ENCODE results near the gene PLCH1. TPM values are rescaled to one million over a fixed set of nuclear protein-coding genes. Genes with fewer than 3 reads are reported as not detected.

The PLCH1 gene
- total and polyA plus RNA-seq, 2 donors (not counting 1 experiment from before 2014, with no cell fraction given): under 0.01 to 0.03 TPM

DNA sequence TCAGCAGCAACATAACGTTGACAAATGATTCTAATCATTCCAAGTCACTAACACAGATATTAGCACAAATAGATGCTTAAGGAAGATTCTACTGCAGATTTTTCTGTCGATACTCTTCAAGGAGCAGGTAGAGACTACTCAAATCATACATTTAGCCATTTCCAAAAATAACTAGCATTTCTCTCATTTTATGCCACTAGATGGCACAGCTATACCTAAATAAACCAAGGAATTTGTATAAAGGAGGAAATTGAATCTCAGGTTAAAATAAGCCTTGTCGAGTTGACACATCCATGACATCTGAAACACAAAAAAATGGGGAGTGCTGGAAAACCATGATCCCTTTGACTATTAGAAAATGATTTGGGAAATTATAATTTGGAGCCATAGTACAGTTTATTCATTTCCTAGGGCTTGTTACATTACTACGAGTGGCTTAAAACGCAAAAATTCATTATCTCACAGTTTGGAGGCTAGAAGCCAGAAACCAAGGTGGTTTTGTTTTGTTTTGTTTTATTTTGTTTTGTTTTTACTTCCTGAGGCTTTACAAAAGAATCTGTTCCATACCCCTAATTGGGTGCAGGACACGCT, 391.9 kb downstream of the PLCH1 start:
- Histone ChIP-seq H3K27ac (ENCODE audit: insufficient read depth, low read length) (no peak overlapping the region), H3K9me3 (ENCODE audit: control insufficient read depth, insufficient read depth, low read depth, low read length) (no peaks in the 10 kb centered on the region), H3K4me2 (ENCODE audit: extremely low read depth, insufficient read depth, low read length) (no peak overlapping the region), H3K36me3 (ENCODE audit: control insufficient read depth, insufficient read depth, low read length) (no peaks in the 10 kb centered on the region), H3K27me3 (ENCODE audit: control insufficient read depth, insufficient read depth, low read length) (no peaks in the 10 kb centered on the region), H3K9ac (ENCODE audit: insufficient read depth, low read length) (no peak overlapping the region), H3K4me3 (replicated peaks in 1 of 4; ENCODE audit: control extremely low read depth in 1 of 4, insufficient read depth in 1 of 4, low read depth in 3 of 4, low read length in 4 of 4) (no peak overlapping the region), H3K79me2 (ENCODE audit: control insufficient read depth, insufficient read depth, low read length) (no peaks in the 10 kb centered on the region), H4K20me1 (ENCODE audit: control insufficient read depth, extremely low read depth, insufficient read depth, low read length) (no peaks in the 10 kb centered on the region), H3K4me1 (ENCODE audit: control insufficient read depth, extremely low read depth, insufficient read depth, low read length) (no peaks in the 10 kb centered on the region), H2AFZ (ENCODE audit: low read length) (no peak overlapping the region)
- no peak for TF ChIP-seq EZH2 (IDR thresholded peaks at IDR 0.05; ENCODE audit: low read length, missing control alignments)
- peak; percentile 21 to 47 for TF ChIP-seq CTCF (conservative IDR thresholded peaks at IDR 0.05 in 1 of 2, IDR thresholded peaks at IDR 0.05 in 1 of 2; ENCODE audit: low read depth in 1 of 2, low read length in 2 of 2)
- DNase-seq (ENCODE audit: low read depth in 2 of 2): peak; percentile 29 to 57

DNA sequence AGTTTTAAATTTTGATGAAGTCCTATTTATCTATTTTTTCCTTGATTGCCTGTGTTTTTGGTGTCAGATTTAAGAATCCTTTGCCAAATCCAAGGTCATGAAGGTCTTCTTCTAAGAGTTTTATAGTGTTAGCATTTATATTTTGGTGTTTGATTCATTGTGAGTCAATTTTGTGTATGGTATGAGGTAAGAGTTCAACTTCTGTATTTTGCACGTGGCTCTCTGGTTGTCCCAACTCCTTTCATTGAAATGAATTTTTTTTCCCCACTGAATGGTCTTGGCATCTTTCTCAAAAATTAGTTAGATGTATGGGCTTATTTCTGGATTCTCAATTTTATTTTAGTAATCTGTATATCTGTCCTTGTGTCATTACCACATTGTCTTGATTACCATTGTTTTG, 394.3 kb downstream of the PLCH1 start:
- Histone ChIP-seq H3K4me2 (ENCODE audit: extremely low read depth, insufficient read depth, low read length) (no peak overlapping the region), H3K9me3 (ENCODE audit: control insufficient read depth, insufficient read depth, low read depth, low read length) (no peaks in the 10 kb centered on the region), H3K9ac (ENCODE audit: insufficient read depth, low read length) (no peak overlapping the region), H3K27ac (ENCODE audit: insufficient read depth, low read length) (no peak overlapping the region), H3K79me2 (ENCODE audit: control insufficient read depth, insufficient read depth, low read length) (no peaks in the 10 kb centered on the region), H4K20me1 (ENCODE audit: control insufficient read depth, extremely low read depth, insufficient read depth, low read length) (no peaks in the 10 kb centered on the region), H3K4me1 (ENCODE audit: control insufficient read depth, extremely low read depth, insufficient read depth, low read length) (no peaks in the 10 kb centered on the region), H3K27me3 (ENCODE audit: control insufficient read depth, insufficient read depth, low read length) (no peaks in the 10 kb centered on the region), H3K36me3 (ENCODE audit: control insufficient read depth, insufficient read depth, low read length) (no peaks in the 10 kb centered on the region), H3K4me3 (replicated peaks in 1 of 4; ENCODE audit: control extremely low read depth in 1 of 4, insufficient read depth in 1 of 4, low read depth in 3 of 4, low read length in 4 of 4) (no peak overlapping the region), H2AFZ (ENCODE audit: low read length) (no peak overlapping the region)
- DNase-seq (ENCODE audit: low read depth in 2 of 2): no peak
- no peak for TF ChIP-seq EZH2 (IDR thresholded peaks at IDR 0.05; ENCODE audit: low read length, missing control alignments)

DNA sequence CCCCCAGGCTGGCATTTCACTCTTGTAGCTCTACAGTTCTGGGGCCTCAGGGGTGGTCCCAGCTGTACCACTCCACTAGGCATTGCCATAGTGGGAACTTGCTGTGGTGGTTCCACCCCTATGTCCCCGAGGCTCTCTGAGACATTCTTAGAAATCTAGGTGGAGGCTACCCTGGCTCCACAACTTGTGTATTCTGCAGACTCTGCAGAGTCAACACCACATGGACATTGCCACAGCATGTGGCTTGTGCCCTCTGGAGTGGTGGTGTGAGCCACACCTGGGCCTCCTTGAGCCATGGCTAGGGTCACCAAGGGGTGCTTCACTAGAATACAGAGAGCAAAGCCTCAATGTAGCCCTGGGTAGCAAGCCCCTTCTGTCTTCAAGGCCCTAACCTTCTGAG, 397.0 kb downstream of the PLCH1 start:
- no peaks in the 10 kb centered on the region for H3K27me3 ChIP-seq (ENCODE audit: control insufficient read depth, insufficient read depth, low read length)
- no peaks in the 10 kb centered on the region for H4K20me1 ChIP-seq (ENCODE audit: control insufficient read depth, extremely low read depth, insufficient read depth, low read length)
- no peak for DNase-seq (ENCODE audit: low read depth in 2 of 2)
- H3K27ac ChIP-seq (ENCODE audit: insufficient read depth, low read length): no peak overlapping the region
- H2AFZ ChIP-seq (ENCODE audit: low read length): no peak overlapping the region
- H3K4me2 ChIP-seq (ENCODE audit: extremely low read depth, insufficient read depth, low read length): no peak overlapping the region
- H3K4me1 ChIP-seq (ENCODE audit: control insufficient read depth, extremely low read depth, insufficient read depth, low read length): no peaks in the 10 kb centered on the region
- no peaks in the 10 kb centered on the region for H3K9me3 ChIP-seq (ENCODE audit: control insufficient read depth, insufficient read depth, low read depth, low read length)
- no peak overlapping the region for H3K4me3 ChIP-seq (replicated peaks in 1 of 4; ENCODE audit: control extremely low read depth in 1 of 4, insufficient read depth in 1 of 4, low read depth in 3 of 4, low read length in 4 of 4)
- TF ChIP-seq EZH2 (IDR thresholded peaks at IDR 0.05; ENCODE audit: low read length, missing control alignments) (no peak), CTCF (conservative IDR thresholded peaks at IDR 0.05 in 1 of 2, IDR thresholded peaks at IDR 0.05 in 1 of 2; ENCODE audit: low read depth in 1 of 2, low read length in 2 of 2) (no peak)
- H3K36me3 ChIP-seq (ENCODE audit: control insufficient read depth, insufficient read depth, low read length): no peaks in the 10 kb centered on the region
- no peak overlapping the region for H3K9ac ChIP-seq (ENCODE audit: insufficient read depth, low read length)
- no peaks in the 10 kb centered on the region for H3K79me2 ChIP-seq (ENCODE audit: control insufficient read depth, insufficient read depth, low read length)
